ENCODE measurements around the gene CCDC134. TPM values are rescaled to one million over a fixed set of nuclear protein-coding genes. Genes with fewer than 3 reads are reported as not detected.

Gene CCDC134
- total RNA-seq, 2 experiments from 2014 or later, result 21.0 to 21.6 TPM

DNA sequence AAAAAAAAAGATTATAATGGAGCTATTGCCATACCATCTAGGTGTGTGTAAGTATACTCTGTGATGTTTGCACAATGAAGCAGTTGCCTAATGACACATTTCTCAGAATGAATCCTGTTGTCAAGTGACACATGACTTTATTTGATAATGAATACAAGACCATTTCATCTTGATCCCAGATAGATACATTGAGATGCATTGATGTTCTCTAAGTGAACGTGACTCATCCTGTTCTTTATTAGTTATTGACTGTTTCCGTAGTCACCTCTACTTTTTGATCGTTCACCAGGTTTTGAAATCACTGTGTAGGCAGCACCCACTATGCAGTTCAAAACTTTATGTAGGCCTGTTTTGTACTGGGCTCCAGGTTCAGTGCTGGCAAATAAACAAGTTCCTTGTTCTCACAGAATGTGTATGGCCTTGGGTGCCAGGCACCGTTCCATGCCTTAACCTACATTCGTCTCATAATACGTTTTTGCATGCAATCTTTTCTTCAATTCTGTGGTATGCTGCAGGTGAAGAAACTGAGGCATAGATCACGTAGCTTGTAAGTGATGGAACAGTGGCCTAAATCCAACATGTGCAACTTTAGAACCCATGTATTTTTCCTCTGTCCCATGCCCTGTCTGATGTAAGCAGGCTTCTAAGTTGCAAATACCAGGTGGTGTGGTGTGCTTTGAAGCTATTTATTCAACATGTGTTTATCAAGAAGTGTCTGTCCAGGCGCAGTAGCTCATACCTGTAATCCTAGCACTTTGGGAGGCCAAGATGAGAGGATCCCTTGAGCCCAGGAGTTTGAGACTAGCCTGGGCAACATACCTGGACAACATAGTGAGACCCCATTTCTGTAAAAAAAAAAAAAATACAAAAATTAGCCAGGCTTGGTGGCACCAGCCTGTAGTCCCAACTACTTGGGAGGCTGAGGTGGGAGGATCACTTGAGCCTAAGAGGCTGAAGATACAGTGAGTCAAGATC, 42.8 kb downstream of the CCDC134 start:
- CTCF ChIA-PET, result interaction anchor here (0.7 to 2.5 kb wide), 4 partner anchors 10 to 104 kb away, joined by 3 to 7 read pairs (median 4); partner anchors contain the start of genes CENPM and SREBF2
- Mint-ChIP-seq H3K27me3 (no peaks in the 10 kb centered on the region), H3K4me1 (peaks cover 70% of the 10 kb centered on the region), H3K27ac (no peak overlapping the region), H3K4me3 (no peak overlapping the region), H3K9me3 (no peaks in the 10 kb centered on the region), H3K36me3 (ENCODE audit: low read depth) (peaks cover 33% of the 10 kb centered on the region)
- DNase-seq, result no peak
- POLR2A ChIA-PET, result interaction anchor here (0.6 to 1.1 kb wide), 2 partner anchors 11 to 132 kb away, joined by 4 to 5 read pairs; no protein-coding TSS in a partner anchor

DNA sequence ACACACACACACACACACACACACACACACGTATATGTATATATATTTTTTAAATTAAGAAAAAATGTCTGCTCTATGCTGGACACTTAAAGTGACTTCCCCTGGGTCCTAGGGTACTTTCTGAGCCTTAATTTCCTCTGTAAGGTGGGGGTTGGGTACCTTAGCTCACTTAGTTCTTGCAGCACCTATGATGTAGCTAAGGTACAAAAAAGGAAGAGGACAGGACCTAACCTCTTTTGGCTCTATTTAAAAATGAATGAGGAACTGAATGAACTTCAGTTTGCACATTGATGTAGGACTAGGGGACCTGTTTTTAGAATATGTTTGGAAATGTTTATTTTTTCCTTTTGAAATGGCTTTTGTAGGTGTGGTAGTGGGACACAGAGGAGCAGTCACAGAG, 43.6 kb downstream of the CCDC134 start:
- Mint-ChIP-seq H3K36me3 (ENCODE audit: low read depth) (peaks cover 28% of the 10 kb centered on the region), H3K4me1 (peaks cover 67% of the 10 kb centered on the region), H3K27ac (no peak overlapping the region), H3K27me3 (no peaks in the 10 kb centered on the region), H3K9me3 (no peaks in the 10 kb centered on the region), H3K4me3 (no peak overlapping the region)
- ChIA-PET CTCF (interaction anchor here (1.8 to 2.5 kb wide), 2 partner anchors 13 to 24 kb away, joined by 4 to 7 read pairs; no protein-coding TSS in a partner anchor), POLR2A (no interaction called here)
- DNase-seq, result no peak

DNA sequence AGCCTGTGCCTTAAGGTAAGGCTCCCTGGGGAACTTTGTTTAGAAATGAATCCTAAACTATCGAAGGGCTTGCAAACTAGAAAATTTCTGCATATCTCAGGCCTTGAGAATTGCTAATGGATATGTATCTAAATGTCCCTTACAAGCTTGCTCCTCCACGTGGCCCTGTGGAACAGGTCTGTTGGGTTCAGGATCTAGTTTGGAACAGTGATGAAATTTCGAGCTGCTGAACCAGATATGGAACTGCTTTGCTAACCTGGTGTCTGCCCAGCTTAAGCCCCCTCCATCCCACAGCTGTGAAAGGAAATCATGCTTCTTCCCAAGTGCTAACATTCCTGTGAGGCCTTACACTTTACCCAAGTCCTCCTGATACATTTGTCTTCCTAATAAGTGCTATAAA, 44.0 kb downstream of the CCDC134 start:
- POLR2A ChIA-PET, result no interaction called here
- no peaks in the 10 kb centered on the region for H3K9me3 Mint-ChIP-seq
- H3K27ac Mint-ChIP-seq, result no peak overlapping the region
- no peak for DNase-seq
- H3K27me3 Mint-ChIP-seq, result no peaks in the 10 kb centered on the region
- peaks cover 62% of the 10 kb centered on the region for H3K4me1 Mint-ChIP-seq
- no peak overlapping the region for H3K4me3 Mint-ChIP-seq
- CTCF ChIA-PET, result interaction anchor here (1.8 to 2.5 kb wide), 2 partner anchors 13 to 24 kb away, joined by 4 to 7 read pairs; no protein-coding TSS in a partner anchor
- peaks cover 25% of the 10 kb centered on the region for H3K36me3 Mint-ChIP-seq (ENCODE audit: low read depth)

GRCh38 chr22:41845380-41846267, 45.1 kb downstream of the CCDC134 start:
- ChIA-PET POLR2A (no interaction called here), CTCF (interaction anchor here (1.1 to 1.5 kb wide), 4 partner anchors 12 to 148 kb away, joined by 3 to 5 read pairs (median 4); no protein-coding TSS in a partner anchor)
- H3K4me1 Mint-ChIP-seq, result peaks cover 55% of the 10 kb centered on the region
- H3K36me3 Mint-ChIP-seq (ENCODE audit: low read depth), result peaks cover 18% of the 10 kb centered on the region
- no peaks in the 10 kb centered on the region for H3K9me3 Mint-ChIP-seq
- no peak overlapping the region for H3K27ac Mint-ChIP-seq
- no peaks in the 10 kb centered on the region for H3K27me3 Mint-ChIP-seq
- DNase-seq, result no peak
- no peak overlapping the region for H3K4me3 Mint-ChIP-seq

- CTCF ChIA-PET, result interaction anchor here (0.5 to 1.5 kb wide), 7 partner anchors 9 to 625 kb away, joined by 3 to 5 read pairs (median 4); no protein-coding TSS in a partner anchor
- Mint-ChIP-seq H3K36me3 (ENCODE audit: low read depth) (peaks cover 18% of the 10 kb centered on the region), H3K27me3 (no peaks in the 10 kb centered on the region), H3K9me3 (no peaks in the 10 kb centered on the region), H3K27ac (no peak overlapping the region), H3K4me3 (no peak overlapping the region), H3K4me1 (peaks cover 51% of the 10 kb centered on the region)
- DNase-seq, result no peak
- POLR2A ChIA-PET, result no interaction called here
Observed at GRCh38 chr22:41846268-41846987, 45.9 kb downstream of the CCDC134 start.

- no peak overlapping the region for H3K4me3 Mint-ChIP-seq
- H3K9me3 Mint-ChIP-seq, result no peaks in the 10 kb centered on the region
- peaks cover 46% of the 10 kb centered on the region for H3K4me1 Mint-ChIP-seq
- no peaks in the 10 kb centered on the region for H3K27me3 Mint-ChIP-seq
- ChIA-PET CTCF (interaction anchor here (0.7 to 1.4 kb wide), 5 partner anchors 8 to 180 kb away, joined by 3 to 5 read pairs (median 4); no protein-coding TSS in a partner anchor), POLR2A (no interaction called here)
- H3K36me3 Mint-ChIP-seq (ENCODE audit: low read depth), result peaks cover 13% of the 10 kb centered on the region
- peak overlapping the region; percentile 1 for H3K27ac Mint-ChIP-seq
- no peak for DNase-seq
Observed at GRCh38 chr22:41847300-41847699, 46.8 kb downstream of the CCDC134 start.

DNA sequence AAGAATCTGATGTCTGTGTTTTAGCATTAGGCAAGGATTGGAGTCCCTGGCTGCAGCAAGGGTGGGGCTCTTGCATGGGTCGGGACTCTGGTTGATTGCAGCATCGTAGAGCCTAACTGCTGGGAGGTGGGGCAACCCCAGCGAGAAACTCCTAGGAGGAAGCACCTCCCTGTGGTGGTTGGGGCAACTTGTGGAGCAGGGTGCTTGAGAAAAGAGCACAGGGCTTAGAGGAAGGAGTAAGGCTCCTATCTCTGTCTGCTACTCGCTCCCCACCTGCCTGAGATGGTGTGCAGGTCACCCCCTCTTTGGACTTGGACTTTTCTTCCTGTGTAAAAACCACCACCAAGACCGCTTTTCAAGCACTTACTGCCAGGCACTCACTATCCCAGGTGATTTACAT, 48.0 kb downstream of the CCDC134 start:
- ChIA-PET POLR2A (no interaction called here), CTCF (no interaction called here)
- Mint-ChIP-seq H3K4me3 (no peak overlapping the region), H3K27ac (no peak overlapping the region), H3K9me3 (no peaks in the 10 kb centered on the region), H3K36me3 (ENCODE audit: low read depth) (peaks cover 9% of the 10 kb centered on the region), H3K27me3 (no peaks in the 10 kb centered on the region), H3K4me1 (peaks cover 41% of the 10 kb centered on the region)
- DNase-seq, result no peak

DNA sequence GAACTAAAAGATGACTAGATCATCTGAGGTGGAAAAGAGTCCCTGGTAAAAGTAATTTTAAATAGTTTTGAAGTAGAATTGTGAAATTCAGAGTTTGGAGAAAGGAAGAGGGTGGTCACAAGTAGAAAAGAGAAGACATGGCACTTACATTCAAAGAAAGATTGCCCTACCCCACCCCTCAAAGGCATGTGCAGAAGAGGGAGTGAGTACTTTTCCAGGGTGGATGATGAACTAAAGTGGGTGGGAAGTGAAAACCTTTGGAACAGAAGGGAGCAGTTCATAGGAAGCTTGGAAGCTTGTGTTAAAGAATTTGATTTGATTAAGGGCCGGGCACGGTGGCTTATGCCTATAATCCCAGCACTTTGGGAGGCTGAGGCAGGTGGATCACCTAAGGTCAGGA, 56.0 kb downstream of the CCDC134 start:
- DNase-seq, result no peak
- CTCF ChIA-PET, result interaction anchor here (0.7 to 2.5 kb wide), 4 partner anchors 15 to 110 kb away, joined by 3 to 7 read pairs (median 4); partner anchors contain the start of gene CCDC134
- Mint-ChIP-seq H3K27me3 (no peaks in the 10 kb centered on the region), H3K4me3 (no peak overlapping the region), H3K4me1 (peaks cover 56% of the 10 kb centered on the region), H3K9me3 (no peaks in the 10 kb centered on the region), H3K27ac (peak overlapping the region; percentile 58), H3K36me3 (ENCODE audit: low read depth) (peaks cover 5% of the 10 kb centered on the region)
- POLR2A ChIA-PET, result no interaction called here

- peak; percentile 81 for DNase-seq
- Mint-ChIP-seq H3K4me3 (no peak overlapping the region), H3K27me3 (no peaks in the 10 kb centered on the region), H3K9me3 (no peaks in the 10 kb centered on the region), H3K4me1 (peaks cover 60% of the 10 kb centered on the region), H3K36me3 (ENCODE audit: low read depth) (peaks cover 5% of the 10 kb centered on the region), H3K27ac (peak overlapping the region; percentile 80)
- ChIA-PET CTCF (interaction anchor here (0.6 to 2.5 kb wide), 13 partner anchors 11 to 170 kb away, joined by 3 to 7 read pairs (median 3); partner anchors contain the start of genes CCDC134 and SREBF2), POLR2A (interaction anchor here (0.6 to 1.3 kb wide), 2 partner anchors 25 to 57 kb away, joined by 3 to 7 read pairs; partner anchors contain the start of genes CCDC134 and SREBF2)
Observed at GRCh38 chr22:41857155-41857859, 56.8 kb downstream of the CCDC134 start.

- no peak overlapping the region for H3K4me3 Mint-ChIP-seq
- CTCF ChIA-PET, result interaction anchor here (0.9 to 2.5 kb wide), 13 partner anchors 12 to 170 kb away, joined by 3 to 7 read pairs (median 3); partner anchors contain the start of genes CCDC134 and SREBF2
- DNase-seq, result no peak
- peaks cover 64% of the 10 kb centered on the region for H3K4me1 Mint-ChIP-seq
- POLR2A ChIA-PET, result interaction anchor here (1.3 kb wide), 1 partner anchor 25 kb away, joined by 7 read pairs; the partner anchor contains the start of gene SREBF2
- no peaks in the 10 kb centered on the region for H3K9me3 Mint-ChIP-seq
- H3K36me3 Mint-ChIP-seq (ENCODE audit: low read depth), result peaks cover 5% of the 10 kb centered on the region
- no peaks in the 10 kb centered on the region for H3K27me3 Mint-ChIP-seq
- H3K27ac Mint-ChIP-seq, result peak overlapping the region; percentile 80
Observed at GRCh38 chr22:41857860-41858199, 57.4 kb downstream of the CCDC134 start.

DNA sequence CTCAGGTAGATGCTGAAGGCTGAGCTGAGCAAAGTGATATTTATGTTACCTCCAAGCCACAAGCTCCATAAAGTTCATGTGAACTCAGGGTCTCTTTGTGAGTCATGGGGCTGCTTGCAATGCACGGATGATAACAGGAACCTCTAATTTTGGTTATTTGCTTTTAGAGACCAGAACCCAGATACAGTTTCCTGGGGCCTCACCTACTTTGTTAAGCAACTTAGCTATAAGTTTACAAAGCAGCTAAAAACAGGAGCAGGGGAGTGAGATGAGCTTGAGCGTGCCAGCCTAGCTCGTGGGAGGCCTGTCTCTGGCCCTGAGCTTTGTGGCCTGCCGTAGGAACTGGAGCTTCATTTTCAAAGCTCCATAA, 61.7 kb downstream of the CCDC134 start:
- ChIA-PET CTCF (interaction anchor here (0.6 to 1.8 kb wide), 14 partner anchors 8 to 165 kb away, joined by 3 to 7 read pairs (median 4); no protein-coding TSS in a partner anchor), POLR2A (interaction anchor here (0.7 kb wide), 1 partner anchor 22 kb away, joined by 3 read pairs; no protein-coding TSS in a partner anchor)
- Mint-ChIP-seq H3K36me3 (ENCODE audit: low read depth) (peaks cover 12% of the 10 kb centered on the region), H3K9me3 (no peaks in the 10 kb centered on the region), H3K27ac (peak overlapping the region; percentile 69), H3K27me3 (no peaks in the 10 kb centered on the region), H3K4me1 (peaks cover 68% of the 10 kb centered on the region), H3K4me3 (no peak overlapping the region)
- DNase-seq, result peak; percentile 26
